Measurements from ENCODE around the gene ZG16. TPM values are rescaled to one million over a fixed set of nuclear protein-coding genes. Genes with fewer than 3 reads are reported as not detected.

The ZG16 gene
- total RNA-seq, 1 donor from 2014 or later: not detected

- intact Hi-C loops (cut with micrococcal nuclease): loop anchor here (5.0 kb wide), 3 partner anchors 143 to 957 kb away; partner anchors contain the start of genes HIRIP3, INO80E, SH2B1 and TMEM219
These were observed 41.5 kb downstream of the ZG16 start for GRCh38 chr16:29819506-29819905.

- intact Hi-C loops (cut with micrococcal nuclease): loop anchor here (2.0 kb wide), 1 partner anchor 15 kb away; no protein-coding TSS in a partner anchor
These were observed 42.2 kb downstream of the ZG16 start, which contains the start of gene MVP for GRCh38 chr16:29820271-29820701. Gene MVP (plus strand): TSS chr16:29820462. CDS start chr16:29830550, 10,088 bp downstream.

GRCh38 chr16:29820730-29821642 lies 42.9 kb downstream of the ZG16 start:
- intact Hi-C loops (cut with micrococcal nuclease): loop anchor here (2.0 kb wide), 1 partner anchor 16 kb away; no protein-coding TSS in a partner anchor

GRCh38 chr16:29821643-29822115 lies 43.6 kb downstream of the ZG16 start:
- intact Hi-C loops (cut with micrococcal nuclease): loop anchor here (2.0 kb wide), 1 partner anchor 17 kb away; no protein-coding TSS in a partner anchor

- intact Hi-C loops (cut with micrococcal nuclease): no loop called here
These were observed 46.6 kb downstream of the ZG16 start for GRCh38 chr16:29824589-29825144.

- intact Hi-C loops (cut with micrococcal nuclease): no loop called here
These were observed 47.3 kb downstream of the ZG16 start for GRCh38 chr16:29825145-29826044.

GRCh38 chr16:29826342-29826695 lies 48.3 kb downstream of the ZG16 start:
- intact Hi-C loops (cut with micrococcal nuclease): no loop called here

- intact Hi-C loops (cut with micrococcal nuclease): no loop called here
These were observed 52.7 kb downstream of the ZG16 start for GRCh38 chr16:29830774-29831173.

GRCh38 chr16:29831490-29831889 lies 53.4 kb downstream of the ZG16 start:
- intact Hi-C loops (cut with micrococcal nuclease): no loop called here

Other genes starting within 250 kb of the ZG16 start
- 431 and 444 TPM in 2 replicates for gene SPN, start 115.0 kb upstream of the ZG16 start, total RNA-seq
- gene QPRT, start 99.1 kb upstream of the ZG16 start, total RNA-seq: 11.9 and 12.5 TPM in 2 replicates
- 64.9 and 65.4 TPM in 2 replicates for gene C16orf54, start 32.3 kb upstream of the ZG16 start, total RNA-seq
- 168 and 169 TPM in 2 replicates for gene KIF22, start 12.5 kb downstream of the ZG16 start, total RNA-seq
- 462 and 468 TPM in 2 replicates for gene MAZ, start 28.3 kb downstream of the ZG16 start, total RNA-seq
- 0.95 and 1.1 TPM in 2 replicates for gene PRRT2, start 33.9 kb downstream of the ZG16 start, total RNA-seq
- 29.6 and 32.4 TPM in 2 replicates for gene PAGR1, start 37.9 kb downstream of the ZG16 start, total RNA-seq
- 159 and 160 TPM in 2 replicates for gene MVP, start 42.2 kb downstream of the ZG16 start, total RNA-seq
- 60.2 and 61.4 TPM in 2 replicates for gene CDIPT, start 85.0 kb downstream of the ZG16 start, total RNA-seq
- not detected in 2 replicates for gene SEZ6L2, start 121.3 kb downstream of the ZG16 start, total RNA-seq
- 0.16 TPM in 1 of 2 replicates, not detected in the other for gene ASPHD1, start 122.2 kb downstream of the ZG16 start, total RNA-seq
- 34.0 and 36.1 TPM in 2 replicates for gene KCTD13, start 148.0 kb downstream of the ZG16 start, total RNA-seq
- gene TMEM219, start 183.8 kb downstream of the ZG16 start, total RNA-seq: 55.9 and 56.1 TPM in 2 replicates
- 44.2 and 45.3 TPM in 2 replicates for gene TAOK2, start 195.6 kb downstream of the ZG16 start, total RNA-seq
- 43.0 and 48.2 TPM in 2 replicates for gene HIRIP3, start 217.4 kb downstream of the ZG16 start, total RNA-seq
- gene INO80E, start 218.0 kb downstream of the ZG16 start, total RNA-seq: 103 and 106 TPM in 2 replicates
- 0.25 TPM in 1 of 2 replicates, not detected in the other for gene DOC2A, start 232.8 kb downstream of the ZG16 start, total RNA-seq
- gene C16orf92, start 244.9 kb downstream of the ZG16 start, total RNA-seq: not detected in 2 replicates